Myocyte (in vitro differentiated cells): Measurements from ENCODE around the gene ARHGAP4. TPM values are rescaled to one million over a fixed set of nuclear protein-coding genes. Genes with fewer than 3 reads are reported as not detected.
A peak's percentile ranks its signal among the peaks of the same experiment; 100 is the strongest.

Experiments used
- DNase-seq: peaks from one replicate; pipeline ENCODE4 v3.0.0-alpha.2; 2012; ENCODE audit warnings: low read depth
- total RNA-seq: library from RNA; depleted of rRNA; stranded (reverse); fragments of >200 nt; gene quantifications from 2 replicates; pipeline ENCODE4 v1.2.3, GENCODE V29; 2014

The ARHGAP4 gene
- total RNA-seq, 1 donor from 2014 or later = 12.8 TPM

- no peak for DNase-seq
Measured at GRCh38 chrX:153908219-153908860, 17.7 kb downstream of the ARHGAP4 start.

- DNase-seq = no peak
Measured at GRCh38 chrX:153907456-153907855, 18.6 kb downstream of the ARHGAP4 start.

- no peak for DNase-seq
Measured at GRCh38 chrX:153906126-153906917, 19.7 kb downstream of the ARHGAP4 start.

GRCh38 chrX:153905481-153906095 lies 20.5 kb downstream of the ARHGAP4 start:
- DNase-seq = no peak

- no peak for DNase-seq
Measured at GRCh38 chrX:153903991-153904957, 21.8 kb downstream of the ARHGAP4 start, which contains the start of gene AVPR2. Gene AVPR2, plus strand, starts transcription at chrX:153904673. Its CDS starts 473 bp downstream, at chrX:153905146.

GRCh38 chrX:153903238-153903980 lies 22.7 kb downstream of the ARHGAP4 start:
- peak; percentile 61 for DNase-seq

GRCh38 chrX:153902385-153902784 lies 23.7 kb downstream of the ARHGAP4 start:
- no peak for DNase-seq

GRCh38 chrX:153901753-153902140 lies 24.3 kb downstream of the ARHGAP4 start:
- no peak for DNase-seq

- DNase-seq = peak; percentile 93
Measured at GRCh38 chrX:153900831-153901752, 25.0 kb downstream of the ARHGAP4 start.

GRCh38 chrX:153897899-153898298 lies 28.2 kb downstream of the ARHGAP4 start:
- no peak for DNase-seq

- no peak for DNase-seq
Measured at GRCh38 chrX:153889123-153889522, 36.9 kb downstream of the ARHGAP4 start.

- no peak for DNase-seq
Measured at GRCh38 chrX:153888344-153888743, 37.7 kb downstream of the ARHGAP4 start.

- no peak for DNase-seq
Measured at GRCh38 chrX:153887385-153887784, 38.7 kb downstream of the ARHGAP4 start.

GRCh38 chrX:153886915-153887314 lies 39.1 kb downstream of the ARHGAP4 start:
- peak; percentile 63 for DNase-seq

- no peak for DNase-seq
Measured at GRCh38 chrX:153885968-153886903, 39.8 kb downstream of the ARHGAP4 start, which contains the start of gene L1CAM. Gene L1CAM, minus strand, starts transcription at chrX:153886173. Its CDS starts 10,337 bp downstream, at chrX:153875836.

- DNase-seq = no peak
Measured at GRCh38 chrX:153885208-153885787, 40.8 kb downstream of the ARHGAP4 start.

- no peak for DNase-seq
Measured at GRCh38 chrX:153884590-153884989, 41.5 kb downstream of the ARHGAP4 start.
